Measurements from ENCODE around the gene TUBB4A.

GRCh38 chr19:6529351-6529750 is 27.2 kb upstream of the TUBB4A start:
- TF ChIP-seq CTCF (IDR thresholded peaks at IDR 0.05) (no peak), POLR2AphosphoS5 (IDR thresholded peaks at IDR 0.05) (no peak), EP300 (IDR thresholded peaks at IDR 0.05) (no peak)
